Activated effector memory CD4-positive, alpha-beta T cell treated with Interleukin-2 at 50 U/mL for 16 hours (primary cell): ENCODE measurements around the gene MLC1.

ENCODE experiments used
- DNase-seq: peaks from one replicate; pipeline ENCODE4 v3.0.0-alpha.2; 2020

MLC1 gene

DNA sequence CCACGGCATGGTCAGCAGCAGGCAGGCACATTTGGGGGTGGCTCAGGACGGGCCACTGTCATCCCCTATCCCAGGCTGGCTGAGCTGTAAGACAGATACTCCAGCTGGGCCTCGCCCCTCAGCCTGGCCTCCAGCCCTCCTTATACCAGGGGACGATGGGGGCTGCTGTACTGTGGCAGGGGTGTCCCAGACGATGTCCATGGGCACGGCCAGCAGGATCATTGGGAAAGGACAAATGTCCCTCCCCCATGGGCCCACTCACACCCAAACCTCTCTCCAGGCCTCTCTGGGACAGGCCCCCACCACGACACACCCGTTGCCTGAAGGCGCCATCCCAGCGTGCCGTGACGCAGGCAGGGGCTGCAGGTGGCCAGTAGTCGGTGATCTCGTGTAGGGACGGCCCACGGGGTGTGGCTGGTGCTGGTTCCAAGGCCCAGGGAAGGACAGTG is 71.1 kb downstream of the MLC1 start:
- DNase-seq = no peak

DNA sequence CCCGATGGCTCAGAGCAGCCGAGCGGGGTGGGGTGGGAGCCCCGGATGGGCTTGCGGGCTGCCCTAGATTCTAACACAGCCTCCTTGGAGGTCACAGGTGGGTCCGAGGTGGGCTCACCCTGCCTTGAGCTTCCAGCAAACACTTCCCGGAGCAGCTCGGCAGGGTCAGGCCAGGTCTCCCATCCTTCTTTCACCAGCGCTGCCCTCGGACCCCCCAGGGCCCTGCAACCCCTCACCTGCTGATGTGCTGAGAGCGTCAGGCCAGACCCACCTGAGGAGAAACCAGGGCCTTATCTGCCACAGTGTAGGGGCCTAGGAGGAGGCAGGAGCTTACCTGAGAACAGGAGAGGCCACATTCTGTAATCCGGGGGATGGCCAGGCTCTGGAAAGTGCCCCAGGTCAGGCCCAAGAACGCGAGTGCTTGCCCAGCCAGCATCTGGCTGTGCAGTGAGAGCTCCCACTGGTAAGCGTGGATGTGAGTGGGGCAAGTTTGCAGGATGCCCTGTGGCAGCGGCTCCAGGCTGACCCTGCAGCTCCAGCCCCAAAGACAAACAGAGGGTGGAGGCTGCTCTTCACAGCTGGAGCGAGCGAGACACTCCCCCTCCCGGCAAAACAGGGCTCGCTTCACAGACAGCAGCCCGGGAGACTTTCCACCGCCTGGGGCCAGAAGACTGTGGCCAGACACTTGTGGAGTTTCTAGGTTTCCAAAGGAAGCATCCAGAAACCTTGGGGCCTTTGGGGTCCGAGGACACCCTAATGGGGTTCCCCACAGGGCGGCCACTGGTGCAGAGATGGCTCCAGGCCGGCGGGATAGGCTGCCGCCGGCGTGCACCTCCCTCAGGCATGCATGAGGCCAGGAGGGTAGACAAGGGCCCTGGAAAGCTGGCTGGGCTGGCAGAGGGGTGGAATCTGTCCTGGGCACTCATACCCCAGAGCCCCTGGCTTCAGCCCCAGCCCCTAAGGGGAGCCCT is 72.7 kb downstream of the MLC1 start, which contains the start of gene IL17REL:
TSS of gene IL17REL (minus strand) at position 555 of the 971 bp plus-strand sequence. CDS start at position 436, 119 bp downstream.
- DNase-seq = no peak

GRCh38 chr22:50011447-50012210 is 73.6 kb downstream of the MLC1 start:
- DNase-seq = no peak

GRCh38 chr22:50010676-50011446 is 74.4 kb downstream of the MLC1 start:
- peak; percentile 35 for DNase-seq

DNA sequence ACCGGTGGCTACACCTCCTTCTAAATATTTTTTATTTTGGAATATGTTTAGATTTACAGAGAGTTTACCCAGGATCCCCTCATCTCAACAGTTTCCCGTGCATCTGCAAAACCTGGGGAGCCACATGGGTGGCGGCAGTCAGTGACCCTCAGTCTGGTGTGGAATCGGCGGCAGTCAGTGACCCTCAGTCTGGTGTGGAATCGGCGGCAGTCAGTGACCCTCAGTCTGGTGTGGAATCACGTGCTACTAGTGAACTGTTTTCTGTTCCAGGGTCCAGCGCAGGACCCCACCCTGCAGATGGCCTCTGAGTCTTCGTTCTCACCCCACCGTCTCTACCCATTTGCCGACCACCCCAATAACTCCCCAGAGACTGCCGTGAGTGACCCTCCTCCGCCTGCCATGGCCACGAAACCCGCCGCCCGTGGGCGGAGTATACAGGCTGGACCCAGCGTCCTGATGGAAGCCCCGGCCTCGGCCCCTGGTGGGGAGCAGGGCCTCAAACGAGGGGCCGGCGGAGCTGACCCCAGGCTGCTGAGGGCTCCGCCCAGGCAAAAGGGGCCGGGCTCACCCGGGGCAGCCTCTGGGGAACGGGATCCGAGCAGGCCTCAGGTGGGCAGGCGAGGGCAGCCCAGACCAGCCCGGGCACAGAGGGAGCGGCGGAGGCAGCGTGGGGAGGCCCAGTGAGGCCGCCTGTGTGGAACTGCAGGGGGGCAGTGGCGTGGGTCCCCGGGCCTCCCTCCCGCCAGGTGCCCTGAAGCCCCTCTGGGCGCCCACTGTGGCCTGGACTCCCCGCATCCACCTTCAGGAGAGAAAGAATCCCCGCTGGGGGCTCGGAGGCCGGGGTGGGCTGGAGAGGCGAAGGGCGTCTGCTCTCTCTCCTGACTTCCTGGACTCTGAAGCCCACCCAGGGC is 75.2 kb downstream of the MLC1 start:
- DNase-seq = no peak
